RWPE1 (cell line): ENCODE results near the gene TXK.

ENCODE experiments used
- CTCF ChIA-PET: fragments of 350-600 bp; sonication (Branson Sonifier 250); formaldehyde crosslinking; extraction: SDS; loops from one replicate; lab custom pipeline; 2021; lab: Yijun Ruan, JAX
- POLR2A ChIA-PET: fragments of 400-600 bp; formaldehyde crosslinking; extraction: SDS; loops from one replicate; lab custom pipeline; 2020; ENCODE audit warnings: antibody characterized with exemption; ENCODE audit not compliant: low non-redundant PET; lab: Yijun Ruan, JAX
- DNase-seq: peaks from one replicate; pipeline ENCODE4 v3.0.0; 2012; ENCODE audit warnings: low spot score
- H3K27ac ChIP-seq: fragments of 450-650 bp; 2 replicates; pipeline ENCODE4 v1.5.1; 2017
- TF ChIP-seq, protein P1 (sequence below): fragments of 450-650 bp; conservative IDR thresholded peaks from 2 replicates; pipeline ENCODE4 v1.5.1; 2017; ENCODE audit warnings: low read depth, mild to moderate bottlenecking

Gene TXK

DNA sequence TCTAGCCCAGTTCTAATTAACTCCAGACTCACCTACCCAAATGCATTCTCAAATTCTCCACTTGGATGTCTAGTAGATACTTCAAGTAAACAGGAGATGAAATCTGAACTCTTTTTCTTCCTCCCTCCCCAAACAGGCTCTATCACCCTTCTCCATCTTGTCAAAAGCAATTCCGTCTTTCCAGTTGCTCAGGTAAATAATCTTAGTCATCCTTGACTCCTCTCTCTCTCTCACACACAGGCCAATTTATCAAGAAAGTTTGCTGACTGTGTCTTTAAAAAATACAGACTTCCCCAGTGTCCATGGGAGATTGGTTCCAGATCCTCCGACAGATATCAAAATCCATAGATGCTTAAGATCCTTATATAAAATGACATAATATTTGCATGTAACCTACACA, 12.9 kb downstream of the TXK start:
- ChIA-PET POLR2A (no interaction called here), CTCF (no interaction called here)
- TF ChIP-seq, protein P1, sequence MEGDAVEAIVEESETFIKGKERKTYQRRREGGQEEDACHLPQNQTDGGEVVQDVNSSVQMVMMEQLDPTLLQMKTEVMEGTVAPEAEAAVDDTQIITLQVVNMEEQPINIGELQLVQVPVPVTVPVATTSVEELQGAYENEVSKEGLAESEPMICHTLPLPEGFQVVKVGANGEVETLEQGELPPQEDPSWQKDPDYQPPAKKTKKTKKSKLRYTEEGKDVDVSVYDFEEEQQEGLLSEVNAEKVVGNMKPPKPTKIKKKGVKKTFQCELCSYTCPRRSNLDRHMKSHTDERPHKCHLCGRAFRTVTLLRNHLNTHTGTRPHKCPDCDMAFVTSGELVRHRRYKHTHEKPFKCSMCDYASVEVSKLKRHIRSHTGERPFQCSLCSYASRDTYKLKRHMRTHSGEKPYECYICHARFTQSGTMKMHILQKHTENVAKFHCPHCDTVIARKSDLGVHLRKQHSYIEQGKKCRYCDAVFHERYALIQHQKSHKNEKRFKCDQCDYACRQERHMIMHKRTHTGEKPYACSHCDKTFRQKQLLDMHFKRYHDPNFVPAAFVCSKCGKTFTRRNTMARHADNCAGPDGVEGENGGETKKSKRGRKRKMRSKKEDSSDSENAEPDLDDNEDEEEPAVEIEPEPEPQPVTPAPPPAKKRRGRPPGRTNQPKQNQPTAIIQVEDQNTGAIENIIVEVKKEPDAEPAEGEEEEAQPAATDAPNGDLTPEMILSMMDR = no peak
- no peak overlapping the region for H3K27ac ChIP-seq
- DNase-seq = no peak

DNA sequence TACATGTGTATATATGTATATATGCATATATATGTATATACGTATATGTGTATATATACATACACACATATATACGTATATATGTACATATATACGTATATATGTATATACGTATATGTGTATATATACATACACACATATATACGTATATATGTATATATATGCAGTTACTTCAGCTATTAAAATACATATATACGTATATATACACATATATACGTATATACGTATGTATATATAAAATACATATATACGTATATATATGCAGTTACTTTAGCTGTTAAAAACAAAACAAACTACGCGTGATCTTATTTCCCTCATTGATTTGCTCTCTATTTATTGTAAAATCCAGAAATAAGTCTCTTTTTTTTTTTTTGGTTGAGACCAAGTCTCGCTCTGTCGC, 13.9 kb downstream of the TXK start:
- TF ChIP-seq, protein P1 = no peak
- POLR2A ChIA-PET = no interaction called here
- no peak for DNase-seq
- no peak overlapping the region for H3K27ac ChIP-seq
- CTCF ChIA-PET = interaction anchor here (0.6 to 0.7 kb wide), 2 partner anchors 136 to 824 kb away, joined by 3 to 8 read pairs; no protein-coding TSS in a partner anchor

DNA sequence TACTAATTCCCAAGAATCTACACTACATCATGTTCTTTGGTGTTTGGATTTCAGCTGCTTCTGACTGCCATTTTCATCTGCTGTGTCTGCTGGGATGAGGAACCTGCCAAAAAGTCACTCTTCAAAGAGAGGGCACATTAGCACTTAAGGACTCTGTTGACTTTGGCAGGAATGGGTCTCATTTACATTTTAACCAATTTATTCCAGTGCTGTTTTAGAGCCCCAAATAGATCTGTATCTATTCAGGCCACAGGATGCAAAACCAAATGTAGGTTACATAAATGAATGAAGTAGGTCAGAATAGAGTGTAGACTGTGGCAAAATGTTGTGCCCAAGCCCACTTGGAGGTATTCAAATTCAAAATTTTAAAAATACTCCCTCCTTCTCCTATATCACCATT, 14.4 kb downstream of the TXK start:
- POLR2A ChIA-PET = no interaction called here
- TF ChIP-seq, protein P1 = no peak
- DNase-seq = no peak
- CTCF ChIA-PET = interaction anchor here (0.6 to 0.7 kb wide), 2 partner anchors 136 to 824 kb away, joined by 3 to 8 read pairs; no protein-coding TSS in a partner anchor
- no peak overlapping the region for H3K27ac ChIP-seq

DNA sequence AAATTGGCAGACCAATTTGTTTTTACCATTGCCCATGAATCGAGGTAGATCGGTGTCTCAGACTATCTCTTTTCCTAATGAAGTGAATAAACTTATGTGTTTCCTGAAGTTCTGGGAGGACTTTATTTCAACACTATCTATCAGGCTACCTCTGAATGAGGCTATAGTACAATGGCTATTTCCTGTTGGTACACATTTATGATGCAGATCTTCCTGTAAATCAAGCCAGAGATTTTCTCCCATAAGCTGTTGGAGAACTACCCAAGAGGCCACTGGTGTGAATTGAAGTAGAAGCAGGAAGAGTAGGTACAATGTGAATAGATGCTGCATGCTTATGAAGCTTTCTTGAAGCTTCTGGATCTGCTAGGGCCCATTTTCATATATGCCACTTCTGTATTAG, 16.0 kb downstream of the TXK start:
- CTCF ChIA-PET = interaction anchor here (1.0 kb wide), 1 partner anchor 8 kb away, joined by 5 read pairs; no protein-coding TSS in a partner anchor
- no peak for DNase-seq
- TF ChIP-seq, protein P1 = no peak
- no peak overlapping the region for H3K27ac ChIP-seq
- POLR2A ChIA-PET = no interaction called here

DNA sequence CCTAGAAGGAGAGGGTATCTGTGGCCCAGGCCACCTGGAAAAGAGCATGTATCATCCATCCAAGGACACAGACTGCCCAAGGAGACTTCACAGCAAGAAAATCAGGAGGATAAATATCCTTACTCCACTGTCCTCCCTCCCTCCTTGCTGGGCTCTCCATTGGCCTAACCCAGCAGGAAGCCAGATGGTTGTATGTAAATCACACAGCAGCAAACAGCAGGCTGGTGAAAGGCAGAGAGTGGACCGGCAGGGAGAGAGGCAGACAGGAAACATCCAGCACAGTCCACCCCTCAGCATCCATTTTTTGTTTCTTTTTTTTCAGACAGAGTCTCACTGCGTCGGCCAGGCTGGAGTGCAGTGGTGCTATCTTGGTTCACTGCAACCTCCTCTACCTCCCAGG, 17.5 kb downstream of the TXK start:
- TF ChIP-seq, protein P1 = no peak
- H3K27ac ChIP-seq = no peak overlapping the region
- ChIA-PET CTCF (no interaction called here), POLR2A (no interaction called here)
- no peak for DNase-seq

DNA sequence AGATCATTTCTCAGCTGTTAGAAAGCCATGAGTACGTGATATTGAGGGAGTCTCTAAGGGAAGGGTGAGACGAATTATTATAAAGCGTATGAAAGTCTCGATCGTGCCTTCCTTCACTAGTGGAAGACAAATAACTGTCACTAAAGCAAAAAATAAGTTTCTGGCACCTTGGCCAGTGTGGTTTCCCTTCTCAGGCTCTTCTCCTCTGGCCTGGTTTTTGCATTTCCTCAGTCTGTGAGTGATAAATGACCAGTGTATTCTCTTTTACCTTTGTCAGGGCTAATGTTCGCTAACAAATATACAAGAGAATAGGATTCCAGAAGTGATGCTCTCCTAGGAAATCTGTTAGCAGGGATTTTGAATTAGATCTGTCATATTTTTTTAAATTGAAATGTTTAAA, 19.6 kb downstream of the TXK start:
- H3K27ac ChIP-seq = no peak overlapping the region
- no peak for DNase-seq
- TF ChIP-seq, protein P1 = no peak
- ChIA-PET CTCF (interaction anchor here (0.7 kb wide), 1 partner anchor 26 kb away, joined by 7 read pairs; no protein-coding TSS in a partner anchor), POLR2A (no interaction called here)
